WI38 (cell line): Measurements from ENCODE around the gene FPGS.

Source experiments
- H3K4me3 ChIP-seq: 2 replicates; pipeline ENCODE4 v1.5.1; 2011; ENCODE audit warnings: low read depth, mild to moderate bottlenecking, control low read depth, low read length
- TF ChIP-seq, protein P1 (sequence below): IDR thresholded peaks from 2 replicates; pipeline ENCODE4 v1.5.1; 2012; ENCODE audit warnings: low read depth, mild to moderate bottlenecking, control low read depth, low read length

The FPGS gene

DNA sequence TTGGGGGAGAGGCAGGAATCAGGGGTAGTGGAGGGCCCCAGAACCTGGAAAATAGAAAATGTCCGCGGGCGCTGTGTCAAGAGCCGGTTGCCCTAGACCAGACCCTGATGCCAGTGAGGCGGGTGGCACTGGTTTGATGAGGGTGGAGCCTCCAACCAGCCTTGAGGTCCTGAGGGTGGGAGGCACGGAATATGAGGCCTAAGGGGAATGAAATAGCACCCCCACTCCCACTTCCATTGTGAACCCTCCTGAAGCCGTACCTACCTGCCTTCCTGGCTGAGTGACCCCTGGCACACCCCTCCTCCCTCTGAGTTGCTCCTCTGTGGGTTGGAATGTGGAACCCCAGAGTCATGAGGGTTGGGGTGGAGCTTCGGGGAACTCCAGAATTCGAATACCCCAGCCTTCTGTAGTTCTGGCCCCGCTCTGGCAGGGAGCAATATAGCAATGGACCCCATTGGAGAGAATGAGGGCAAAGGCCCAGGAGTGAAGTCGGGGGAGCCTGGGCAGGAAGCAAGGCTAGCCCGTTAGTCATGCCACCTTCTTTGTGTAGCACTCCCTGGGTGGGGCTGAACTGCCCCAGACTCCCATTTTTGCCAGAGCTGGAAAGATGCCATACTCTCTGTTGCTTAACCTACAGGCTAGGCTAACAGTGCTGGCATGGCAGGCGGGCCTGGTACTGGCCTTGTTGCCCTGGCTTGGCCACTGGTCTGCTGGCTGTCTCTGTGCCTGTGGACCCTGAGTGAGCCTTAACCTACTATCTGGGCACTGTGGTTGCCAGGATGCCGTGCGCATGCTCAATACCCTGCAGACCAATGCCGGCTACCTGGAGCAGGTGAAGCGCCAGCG, 1.0 kb downstream of the FPGS start:
- H3K4me3 ChIP-seq = peak overlapping the region; percentile 92
- TF ChIP-seq, protein P1, sequence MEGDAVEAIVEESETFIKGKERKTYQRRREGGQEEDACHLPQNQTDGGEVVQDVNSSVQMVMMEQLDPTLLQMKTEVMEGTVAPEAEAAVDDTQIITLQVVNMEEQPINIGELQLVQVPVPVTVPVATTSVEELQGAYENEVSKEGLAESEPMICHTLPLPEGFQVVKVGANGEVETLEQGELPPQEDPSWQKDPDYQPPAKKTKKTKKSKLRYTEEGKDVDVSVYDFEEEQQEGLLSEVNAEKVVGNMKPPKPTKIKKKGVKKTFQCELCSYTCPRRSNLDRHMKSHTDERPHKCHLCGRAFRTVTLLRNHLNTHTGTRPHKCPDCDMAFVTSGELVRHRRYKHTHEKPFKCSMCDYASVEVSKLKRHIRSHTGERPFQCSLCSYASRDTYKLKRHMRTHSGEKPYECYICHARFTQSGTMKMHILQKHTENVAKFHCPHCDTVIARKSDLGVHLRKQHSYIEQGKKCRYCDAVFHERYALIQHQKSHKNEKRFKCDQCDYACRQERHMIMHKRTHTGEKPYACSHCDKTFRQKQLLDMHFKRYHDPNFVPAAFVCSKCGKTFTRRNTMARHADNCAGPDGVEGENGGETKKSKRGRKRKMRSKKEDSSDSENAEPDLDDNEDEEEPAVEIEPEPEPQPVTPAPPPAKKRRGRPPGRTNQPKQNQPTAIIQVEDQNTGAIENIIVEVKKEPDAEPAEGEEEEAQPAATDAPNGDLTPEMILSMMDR = no peak

DNA sequence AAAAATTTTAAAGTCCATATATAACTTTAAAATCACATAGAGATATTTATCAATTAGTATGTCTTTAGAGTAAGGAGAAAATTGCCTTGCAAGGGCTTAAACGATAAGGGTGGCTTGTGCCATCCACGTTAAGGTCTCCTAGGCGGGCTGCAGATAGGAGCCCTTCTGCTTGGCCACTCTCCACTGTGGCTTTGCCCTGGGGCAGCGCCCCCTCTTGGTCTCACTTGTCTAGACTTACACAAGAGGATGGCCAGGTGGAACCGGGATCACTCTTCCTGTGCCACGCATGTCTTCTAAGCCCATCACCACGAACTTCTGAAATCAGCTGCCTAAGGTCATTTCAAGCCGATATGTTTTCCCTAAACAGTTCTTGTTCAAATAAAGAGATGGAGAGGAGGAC, 2.9 kb downstream of the FPGS start:
- H3K4me3 ChIP-seq = no peak overlapping the region
- TF ChIP-seq, protein P1 = peak; percentile 24; the same call in 1 of the 2 replicates

DNA sequence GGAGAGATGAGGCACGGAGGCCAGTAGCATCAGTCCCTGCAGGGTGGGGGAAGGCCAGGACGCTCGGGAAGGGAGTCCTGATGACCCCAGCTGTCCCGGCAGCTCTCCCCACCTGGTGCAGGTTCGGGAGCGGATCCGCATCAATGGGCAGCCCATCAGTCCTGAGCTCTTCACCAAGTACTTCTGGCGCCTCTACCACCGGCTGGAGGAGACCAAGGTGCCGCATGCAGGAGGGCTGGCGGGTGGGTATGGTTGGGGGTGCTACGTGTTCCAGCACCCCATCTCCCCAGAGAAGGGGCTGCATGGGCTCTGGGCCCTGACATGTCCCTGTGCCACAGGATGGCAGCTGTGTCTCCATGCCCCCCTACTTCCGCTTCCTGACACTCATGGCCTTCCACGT, 4.2 kb downstream of the FPGS start:
- TF ChIP-seq, protein P1 = no peak
- H3K4me3 ChIP-seq = no peak overlapping the region

DNA sequence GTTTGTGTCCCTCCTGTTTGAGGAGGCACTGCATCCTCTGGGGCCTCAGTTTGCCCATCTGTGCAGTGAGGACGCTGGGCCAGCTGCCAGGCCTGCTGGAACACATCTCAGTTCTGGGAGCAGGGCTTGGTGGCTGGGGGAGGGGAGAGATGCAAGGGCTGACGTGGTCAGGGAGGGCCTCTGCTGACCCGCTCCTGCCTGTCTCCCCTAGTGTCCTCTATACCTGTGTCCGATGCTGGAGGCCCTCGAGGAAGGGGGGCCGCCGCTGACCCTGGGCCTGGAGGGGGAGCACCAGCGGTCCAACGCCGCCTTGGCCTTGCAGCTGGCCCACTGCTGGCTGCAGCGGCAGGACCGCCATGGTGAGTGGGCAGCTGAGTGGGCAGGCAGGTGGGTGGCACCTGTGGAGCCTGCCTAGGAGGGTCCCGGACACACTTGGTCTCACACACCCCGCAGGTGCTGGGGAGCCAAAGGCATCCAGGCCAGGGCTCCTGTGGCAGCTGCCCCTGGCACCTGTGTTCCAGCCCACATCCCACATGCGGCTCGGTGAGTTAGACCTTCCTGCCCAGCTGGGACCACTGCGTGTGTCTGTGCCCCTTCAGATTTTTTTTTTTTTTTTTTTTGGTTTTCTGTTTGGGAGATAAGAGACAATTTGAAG, 5.8 kb downstream of the FPGS start:
- TF ChIP-seq, protein P1 = no peak
- no peak overlapping the region for H3K4me3 ChIP-seq

DNA sequence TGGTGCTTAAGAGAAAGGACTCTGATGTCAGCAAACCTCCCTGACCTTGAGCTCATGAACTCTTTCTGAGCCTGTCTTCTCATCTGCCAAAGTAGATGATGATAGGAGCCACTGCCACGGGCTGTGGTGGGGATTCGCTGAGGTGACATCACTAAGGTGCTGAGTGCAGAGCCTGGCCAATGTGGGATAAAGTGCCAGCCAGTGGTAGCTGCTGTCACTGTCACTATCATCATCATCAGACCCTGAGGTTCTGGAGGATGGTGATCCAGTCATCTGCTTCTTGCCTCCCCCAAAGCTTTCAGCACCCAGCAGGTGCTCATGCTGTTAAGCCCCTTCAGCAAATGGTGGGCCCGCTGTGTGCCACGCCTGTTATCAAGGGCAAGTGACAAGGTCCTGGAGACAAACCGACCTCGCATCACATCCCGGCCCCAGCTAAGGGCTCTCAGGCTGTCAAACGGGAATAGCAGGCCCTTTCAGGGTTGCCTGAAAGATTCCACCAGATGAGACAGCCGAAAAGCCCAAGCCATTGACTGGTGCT, 6.4 kb downstream of the FPGS start:
- H3K4me3 ChIP-seq = no peak overlapping the region
- TF ChIP-seq, protein P1 = no peak

DNA sequence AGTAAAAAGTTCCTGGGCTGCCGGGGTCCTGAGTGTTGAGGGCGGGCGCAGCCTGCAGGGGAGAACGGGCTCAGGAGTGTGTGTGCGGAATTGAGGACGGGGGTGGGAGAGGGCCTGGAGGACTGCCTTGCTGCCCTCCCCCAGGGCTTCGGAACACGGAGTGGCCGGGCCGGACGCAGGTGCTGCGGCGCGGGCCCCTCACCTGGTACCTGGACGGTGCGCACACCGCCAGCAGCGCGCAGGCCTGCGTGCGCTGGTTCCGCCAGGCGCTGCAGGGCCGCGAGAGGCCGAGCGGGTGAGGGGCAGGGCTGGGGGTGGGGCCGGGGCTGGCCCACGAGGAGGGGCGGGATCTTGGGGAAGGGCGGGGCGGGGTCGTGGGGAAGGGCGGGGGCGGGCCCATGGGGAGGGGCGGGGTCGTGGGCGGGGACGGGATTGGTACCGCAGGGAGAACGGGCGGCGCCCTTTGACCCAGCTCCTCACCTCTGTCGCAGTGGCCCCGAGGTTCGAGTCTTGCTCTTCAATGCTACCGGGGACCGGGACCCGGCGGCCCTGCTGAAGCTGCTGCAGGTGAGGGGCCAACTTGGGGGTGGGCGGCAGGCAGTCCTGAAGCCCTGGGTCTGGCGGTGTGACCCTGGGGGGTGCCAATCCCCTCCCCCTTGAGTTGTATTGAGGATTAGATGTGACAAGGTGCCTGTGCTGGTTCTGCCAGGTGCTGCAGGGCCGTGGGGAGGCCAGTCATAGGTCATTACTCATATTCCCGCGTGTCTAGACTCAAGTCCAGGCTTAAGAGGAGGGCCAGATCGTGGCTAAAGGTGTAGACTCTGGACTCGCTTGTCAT, 7.1 kb downstream of the FPGS start:
- TF ChIP-seq, protein P1 = no peak
- no peak overlapping the region for H3K4me3 ChIP-seq
